DOHH2 (cell line): ENCODE data around the gene NR2C2.

ENCODE experiments used
- H3F3A ChIP-seq: fragments of 200-600 bp; sonication (generic), shearing (Covaris generic); 2 replicates; pipeline ENCODE4 v1.6.0; 2016; ENCODE audit warnings: antibody characterized with exemption, mild to moderate bottlenecking; ENCODE audit not compliant: control insufficient read depth, insufficient read depth
- H3K27ac ChIP-seq: fragments of 200-600 bp; sonication (generic); 2 replicates; pipeline ENCODE4 v1.5.1; 2014; ENCODE audit warnings: low read depth, mild to moderate bottlenecking, low read length, moderate library complexity
- H3K27me3 ChIP-seq: fragments of 200-600 bp; sonication (generic); 2 replicates; pipeline ENCODE4 v1.6.1; 2014; ENCODE audit warnings: mild to moderate bottlenecking, low read length, mixed read lengths; ENCODE audit not compliant: control insufficient read depth
- H3K36me3 ChIP-seq: fragments of 200-600 bp; sonication (generic); 2 replicates; pipeline ENCODE4 v1.6.1; 2014; ENCODE audit warnings: mild to moderate bottlenecking, low read length, moderate library complexity, mixed read lengths; ENCODE audit not compliant: control insufficient read depth
- H3K4me1 ChIP-seq: fragments of 200-600 bp; sonication (generic); 2 replicates; pipeline ENCODE4 v1.6.1; 2014; ENCODE audit warnings: mild to moderate bottlenecking, low read length, mixed read lengths; ENCODE audit not compliant: control insufficient read depth
- H3K4me2 ChIP-seq: fragments of 200-600 bp; sonication (generic); 2 replicates; pipeline ENCODE4 v1.6.0; 2014; ENCODE audit warnings: mild to moderate bottlenecking, low read length, moderate library complexity
- H3K4me3 ChIP-seq: fragments of 200-600 bp; sonication (generic); 2 replicates; pipeline ENCODE4 v1.5.1; 2014; ENCODE audit warnings: mild to moderate bottlenecking, low read length, mixed read lengths
- H3K79me2 ChIP-seq: fragments of 200-600 bp; sonication (generic); 2 replicates; pipeline ENCODE4 v1.6.1; 2014; ENCODE audit warnings: mild to moderate bottlenecking, low read length, mixed read lengths; ENCODE audit not compliant: control insufficient read depth
- H3K9me2 ChIP-seq: fragments of 200-600 bp; sonication (generic); replicated peaks from 2 replicates; pipeline ENCODE4 v1.6.1; 2014; ENCODE audit warnings: mild to moderate bottlenecking, low read length, mixed read lengths; ENCODE audit not compliant: control insufficient read depth
- H3K9me3 ChIP-seq: fragments of 200-600 bp; sonication (generic); 2 replicates; pipeline ENCODE4 v1.6.1; 2014; ENCODE audit warnings: antibody characterized with exemption, low read length, mixed read lengths; ENCODE audit not compliant: control insufficient read depth, insufficient read depth
- H4K20me1 ChIP-seq: fragments of 200-600 bp; sonication (generic); 2 replicates; pipeline ENCODE4 v1.6.0; 2014; ENCODE audit warnings: low read depth, mild to moderate bottlenecking, antibody characterized with exemption, low read length, moderate library complexity; ENCODE audit not compliant: control insufficient read depth, insufficient read depth
- EZH2phosphoT487 ChIP-seq: fragments of 200-600 bp; sonication (generic); IDR thresholded peaks from 2 replicates; pipeline ENCODE4 v1.6.1; 2017; ENCODE audit warnings: borderline replicate concordance, mild to moderate bottlenecking, antibody characterized with exemption, low read length, moderate library complexity, mixed read lengths
- TF ChIP-seq, protein P1 (sequence below): fragments of 200-600 bp; sonication (generic); IDR thresholded peaks from one replicate; pipeline ENCODE4 v1.5.1; 2014; ENCODE audit warnings: antibody characterized with exemption, mild to moderate bottlenecking, low read depth, low read length; ENCODE audit not compliant: poor library complexity, severe bottlenecking

The NR2C2 gene

DNA sequence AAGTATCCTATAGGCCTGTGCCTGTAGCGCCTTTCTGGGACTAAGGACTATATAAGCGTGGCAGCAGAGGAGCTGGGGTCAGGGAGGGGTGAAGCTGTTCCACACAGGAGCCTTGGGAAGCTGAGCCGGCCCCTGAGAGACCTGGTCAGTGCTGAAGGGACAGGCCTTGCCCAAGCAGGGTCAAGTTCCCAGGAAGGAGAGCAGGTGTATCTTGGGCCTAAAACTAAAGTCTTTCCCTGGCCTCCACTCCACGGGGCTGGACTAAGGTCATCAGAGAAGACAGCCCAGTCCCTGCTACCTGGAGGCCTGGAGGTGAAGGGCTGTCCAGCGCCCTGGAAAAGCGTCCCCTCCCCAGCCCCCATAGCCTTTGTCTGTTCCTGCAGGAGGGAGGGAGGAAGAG is 23.9 kb upstream of the NR2C2 start:
- H3K4me2 ChIP-seq = no peak overlapping the region
- TF ChIP-seq EZH2phosphoT487 = no peak
- TF ChIP-seq, protein P1, sequence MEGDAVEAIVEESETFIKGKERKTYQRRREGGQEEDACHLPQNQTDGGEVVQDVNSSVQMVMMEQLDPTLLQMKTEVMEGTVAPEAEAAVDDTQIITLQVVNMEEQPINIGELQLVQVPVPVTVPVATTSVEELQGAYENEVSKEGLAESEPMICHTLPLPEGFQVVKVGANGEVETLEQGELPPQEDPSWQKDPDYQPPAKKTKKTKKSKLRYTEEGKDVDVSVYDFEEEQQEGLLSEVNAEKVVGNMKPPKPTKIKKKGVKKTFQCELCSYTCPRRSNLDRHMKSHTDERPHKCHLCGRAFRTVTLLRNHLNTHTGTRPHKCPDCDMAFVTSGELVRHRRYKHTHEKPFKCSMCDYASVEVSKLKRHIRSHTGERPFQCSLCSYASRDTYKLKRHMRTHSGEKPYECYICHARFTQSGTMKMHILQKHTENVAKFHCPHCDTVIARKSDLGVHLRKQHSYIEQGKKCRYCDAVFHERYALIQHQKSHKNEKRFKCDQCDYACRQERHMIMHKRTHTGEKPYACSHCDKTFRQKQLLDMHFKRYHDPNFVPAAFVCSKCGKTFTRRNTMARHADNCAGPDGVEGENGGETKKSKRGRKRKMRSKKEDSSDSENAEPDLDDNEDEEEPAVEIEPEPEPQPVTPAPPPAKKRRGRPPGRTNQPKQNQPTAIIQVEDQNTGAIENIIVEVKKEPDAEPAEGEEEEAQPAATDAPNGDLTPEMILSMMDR = no peak
- H4K20me1 ChIP-seq = no peaks in the 10 kb centered on the region

DNA sequence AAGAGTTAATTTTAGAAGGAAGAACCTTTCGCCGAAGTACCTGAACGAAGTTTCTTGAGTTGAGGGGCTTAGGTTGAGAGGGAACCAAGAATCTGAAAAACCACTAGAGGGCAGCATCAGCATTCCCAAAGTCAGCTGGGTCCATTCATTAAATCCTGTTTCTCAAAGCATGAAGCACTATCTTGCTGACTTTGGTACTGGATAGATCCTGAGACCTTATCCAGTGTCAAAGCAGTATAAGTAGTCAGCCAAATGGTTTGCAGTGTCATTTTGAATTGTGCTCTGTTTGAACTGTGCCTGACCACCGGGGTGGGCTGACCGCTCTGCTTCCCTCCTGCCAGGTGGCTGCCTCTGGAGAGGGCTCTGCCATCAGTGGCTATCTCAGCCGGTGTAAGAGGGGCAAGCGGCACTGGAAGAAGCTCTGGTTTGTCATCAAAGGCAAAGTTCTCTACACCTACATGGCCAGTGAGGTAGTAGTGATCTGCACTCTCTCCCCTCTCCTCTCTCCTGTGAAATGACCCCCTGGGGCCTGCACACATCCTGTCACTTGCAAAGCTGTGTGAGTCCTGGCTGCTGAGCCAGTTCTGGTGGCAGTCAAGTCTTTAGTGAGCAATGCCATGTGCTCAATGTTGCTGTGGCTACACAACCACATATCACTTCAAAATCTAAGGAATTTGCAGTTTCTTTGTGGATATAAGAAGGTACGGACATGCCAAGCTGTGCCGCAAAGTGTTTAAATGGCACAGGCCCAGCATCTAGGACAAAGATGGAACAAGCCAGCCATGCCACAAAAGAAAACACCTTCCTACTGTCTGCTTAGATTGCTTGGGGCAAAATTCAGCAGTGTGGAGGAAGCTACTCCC is 21.4 kb upstream of the NR2C2 start:
- Histone ChIP-seq H3K4me3 (no peak overlapping the region), H3K4me1 (no peaks in the 10 kb centered on the region), H3K27me3 (no peaks in the 10 kb centered on the region), H4K20me1 (no peaks in the 10 kb centered on the region), H3K4me2 (no peak overlapping the region), H3K9me2 (no peaks in the 10 kb centered on the region), H3K9me3 (no peaks in the 10 kb centered on the region), H3K27ac (no peak overlapping the region), H3K36me3 (no peaks in the 10 kb centered on the region), H3F3A (no peaks in the 10 kb centered on the region), H3K79me2 (no peaks in the 10 kb centered on the region)
- TF ChIP-seq, protein P1 = peak; percentile 83
- no peak for TF ChIP-seq EZH2phosphoT487

More for the DNA sequence above, 23.9 kb upstream of the NR2C2 start:
- Histone ChIP-seq H3F3A (no peaks in the 10 kb centered on the region), H3K79me2 (no peaks in the 10 kb centered on the region), H3K36me3 (no peaks in the 10 kb centered on the region), H3K27ac (no peak overlapping the region), H3K27me3 (no peaks in the 10 kb centered on the region), H3K9me2 (no peaks in the 10 kb centered on the region), H3K4me3 (no peak overlapping the region), H3K9me3 (no peaks in the 10 kb centered on the region), H3K4me1 (no peaks in the 10 kb centered on the region)

DNA sequence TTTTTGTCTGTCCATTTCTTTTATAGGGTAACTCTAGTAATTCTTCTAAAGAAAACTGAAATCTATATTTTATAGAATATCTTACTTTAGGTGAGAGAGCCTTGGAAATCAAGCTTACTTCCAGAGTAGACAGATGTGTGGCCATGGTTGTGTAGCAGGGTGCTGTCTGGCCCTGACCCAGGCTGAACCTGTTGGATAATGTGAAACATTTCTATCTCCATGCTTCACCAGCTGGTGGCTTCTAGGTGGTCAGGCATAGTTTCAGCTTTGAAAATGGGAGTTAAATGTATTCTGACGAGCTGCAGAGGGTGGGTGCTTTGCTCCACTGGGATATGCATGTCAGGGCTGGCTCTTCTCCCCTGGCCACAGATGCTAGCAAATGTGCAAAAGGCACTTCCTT is 20.8 kb upstream of the NR2C2 start:
- H3K9me3 ChIP-seq = no peaks in the 10 kb centered on the region
- H3K9me2 ChIP-seq = no peaks in the 10 kb centered on the region
- no peaks in the 10 kb centered on the region for H3K79me2 ChIP-seq
- no peaks in the 10 kb centered on the region for H3F3A ChIP-seq
- no peaks in the 10 kb centered on the region for H4K20me1 ChIP-seq
- H3K4me3 ChIP-seq = no peak overlapping the region
- no peaks in the 10 kb centered on the region for H3K4me1 ChIP-seq
- no peak overlapping the region for H3K27ac ChIP-seq
- H3K36me3 ChIP-seq = no peaks in the 10 kb centered on the region
- H3K4me2 ChIP-seq = no peak overlapping the region
- TF ChIP-seq, protein P1 = no peak
- TF ChIP-seq EZH2phosphoT487 = no peak
- H3K27me3 ChIP-seq = no peaks in the 10 kb centered on the region
